Right ventricle myocardium superior (tissue), 1 donor: ENCODE results near the gene ELMO2. TPM values are rescaled to one million over a fixed set of nuclear protein-coding genes. Genes with fewer than 3 reads are reported as not detected.

Source experiments
- ATAC-seq: fragments of 200-7000 bp; cut with Tn5 transposase; one replicate; pipeline ENCODE4 v1.9.1; 2020; ENCODE audit warnings: mild to moderate bottlenecking; ENCODE audit not compliant: poor library complexity
- DNase-seq: peaks from one replicate; pipeline ENCODE4 v3.0.0-alpha.2; 2020
- intact Hi-C: fragments of 100-400 bp; cut with DNase I; formaldehyde crosslinking; loops from one replicate; pipeline ENCODE4 v1.11.2; 2022
- total RNA-seq: library from RNA; stranded (reverse); fragmentation: NEBNext Ultra II Directional; extraction: Animal tissue kit (Norgen Biotek cat#: 25700); gene quantifications from one replicate; pipeline ENCODE4 v1.2.1, GENCODE V29; 2021
- donor health status: DM: no; HTN: yes; CAD: no; lungs with severe emphysema.

Gene ELMO2
- total RNA-seq, 1 donor from 2014 or later: 33.9 TPM

GRCh38 chr20:46375771-46376170 is 30.6 kb downstream of the ELMO2 start:
- intact Hi-C loops: no loop called here
- no peak for ATAC-seq

DNA sequence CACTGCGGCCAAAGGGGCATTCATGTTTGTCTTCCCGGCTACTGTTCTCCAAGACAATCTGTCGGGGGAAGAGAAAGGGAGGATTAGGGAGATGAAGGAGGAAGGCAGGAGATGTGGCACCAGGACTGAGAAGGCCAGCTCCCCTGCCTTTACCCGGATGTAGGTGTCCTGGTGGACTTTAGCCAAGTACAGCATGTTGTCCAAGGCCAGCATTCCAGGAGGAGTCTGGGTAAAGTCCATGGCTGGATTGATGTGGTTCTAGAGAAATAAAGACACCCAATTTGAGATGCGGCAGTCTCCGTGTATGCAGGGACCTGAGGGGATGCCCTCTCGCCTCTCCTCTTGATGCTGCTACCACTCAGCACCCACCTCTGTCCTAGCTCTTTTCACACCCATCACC is 32.0 kb downstream of the ELMO2 start:
- no peak for ATAC-seq
- no peak for DNase-seq
- intact Hi-C loops: no loop called here

More at GRCh38 chr20:46375771-46376170, 30.6 kb downstream of the ELMO2 start:
- no peak for DNase-seq

DNA sequence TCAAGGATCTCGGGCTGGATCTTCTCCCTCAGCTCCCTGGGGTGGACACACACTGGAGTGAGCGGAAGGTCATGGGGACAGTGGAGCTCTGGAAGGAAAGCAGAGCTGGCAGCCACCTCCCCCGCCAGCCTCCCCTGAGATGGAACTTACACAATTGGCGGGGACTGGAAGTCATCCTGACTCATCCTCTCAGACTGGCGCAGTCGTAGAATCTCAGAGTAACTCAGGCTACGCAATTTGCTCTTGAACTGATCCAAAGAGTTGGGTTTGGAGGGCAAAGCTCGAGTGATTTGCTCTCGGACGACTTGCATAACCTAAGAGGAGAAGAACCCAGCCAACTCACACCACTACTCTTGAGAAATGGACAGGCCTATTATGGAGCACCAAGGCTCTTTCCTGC is 34.8 kb downstream of the ELMO2 start:
- no peak for DNase-seq
- no peak for ATAC-seq
- intact Hi-C loops: no loop called here

DNA sequence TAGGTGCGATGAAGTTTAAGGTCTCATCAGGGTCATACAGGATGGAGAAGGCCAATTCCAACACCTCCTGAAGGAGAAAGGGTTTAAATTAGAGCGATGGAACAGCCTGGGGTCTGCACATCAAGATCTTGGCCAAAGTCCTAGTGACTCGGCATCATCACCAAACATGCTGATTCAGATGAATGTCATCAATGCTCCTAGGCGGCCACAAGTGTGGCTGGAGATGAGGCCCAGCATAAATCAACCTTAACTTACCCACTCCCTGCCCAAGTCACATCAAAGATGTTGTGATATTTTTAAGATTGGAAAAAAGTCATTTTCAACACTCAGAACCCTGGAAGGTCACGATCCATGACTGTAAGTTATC is 37.5 kb downstream of the ELMO2 start:
- DNase-seq (no peak), ATAC-seq (no peak)
- intact Hi-C loops: no loop called here

- no peak for ATAC-seq
- no peak for DNase-seq
- intact Hi-C loops: no loop called here
These were observed 38.2 kb downstream of the ELMO2 start for GRCh38 chr20:46367967-46368901.

DNA sequence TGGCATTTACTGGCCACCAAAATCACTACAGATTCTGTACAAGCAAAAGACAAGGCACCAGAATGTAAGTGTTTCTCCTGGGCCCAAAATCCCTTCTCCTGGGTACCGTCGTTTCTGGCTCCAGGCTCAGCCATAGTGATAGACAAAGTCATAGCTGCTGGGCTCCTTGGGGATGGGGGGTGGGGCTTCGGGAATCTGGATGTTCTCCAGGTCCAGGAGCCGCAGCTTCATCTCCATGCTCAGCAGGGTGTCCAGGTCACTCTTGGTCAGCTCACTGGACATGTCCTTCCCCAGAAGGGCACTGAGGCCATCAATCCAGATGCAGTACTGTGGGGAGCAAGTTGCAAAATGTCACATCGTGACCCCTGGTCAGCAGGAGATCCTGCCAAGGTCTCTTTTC is 39.2 kb downstream of the ELMO2 start:
- ATAC-seq (no peak), DNase-seq (no peak)
- intact Hi-C loops: no loop called here

DNA sequence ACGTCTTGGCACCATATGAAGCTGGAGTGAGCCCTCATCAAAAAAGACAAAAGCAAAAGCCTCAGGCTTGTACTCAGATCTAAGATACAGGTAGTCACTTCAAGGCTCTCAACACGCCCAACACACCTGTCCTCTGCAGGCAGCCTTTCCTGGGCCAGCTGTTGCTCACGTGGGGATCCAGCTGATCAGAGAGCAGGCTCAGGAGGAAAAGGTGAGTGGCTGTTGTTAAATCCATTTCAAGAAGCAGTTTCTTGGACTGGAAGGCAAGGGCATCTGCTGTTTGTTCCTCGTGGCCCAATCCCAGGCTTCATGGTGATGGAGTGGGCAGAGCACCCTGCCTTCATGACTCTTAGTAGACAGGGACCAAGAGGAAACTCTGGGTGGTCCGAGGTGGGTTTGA is 39.6 kb downstream of the ELMO2 start:
- ATAC-seq: no peak
- intact Hi-C loops: no loop called here
- no peak for DNase-seq

DNA sequence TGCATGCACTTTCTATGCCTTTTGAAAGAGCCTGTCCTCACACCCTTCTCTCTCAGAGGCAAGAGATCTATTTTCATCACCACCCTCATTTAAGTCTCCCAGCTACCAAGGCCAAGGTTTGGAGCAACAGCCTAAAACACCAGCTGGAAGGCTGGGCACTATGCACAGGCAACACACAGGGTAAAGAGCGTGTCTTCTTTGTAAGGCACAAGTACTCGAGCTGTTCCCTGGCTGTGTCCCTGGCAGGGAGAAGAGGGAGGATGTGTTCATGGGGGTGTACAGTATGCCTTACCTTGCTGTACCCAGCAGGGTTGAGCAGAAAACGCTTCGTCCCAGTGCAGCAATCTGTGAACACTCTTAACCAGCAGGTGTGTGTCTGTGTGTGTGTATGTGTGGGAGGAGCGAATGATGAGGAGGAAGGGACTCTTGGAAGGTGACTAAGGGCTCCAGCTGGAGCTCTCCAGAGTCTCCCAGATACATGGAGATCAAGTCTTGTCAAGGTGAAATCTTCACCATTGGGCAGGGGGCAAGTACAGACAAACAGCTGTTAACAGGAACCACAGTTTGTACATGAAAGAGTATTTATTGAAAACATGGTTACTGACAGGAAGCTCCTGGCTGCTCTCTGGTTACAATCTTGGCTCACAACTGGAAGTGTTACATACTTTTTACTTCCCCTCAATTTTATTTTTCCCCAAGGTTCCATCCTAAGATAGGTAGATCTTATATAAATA is 40.8 kb downstream of the ELMO2 start:
- no peak for DNase-seq

GRCh38 chr20:46364670-46365486 is 41.5 kb downstream of the ELMO2 start:
- intact Hi-C loops: no loop called here
- DNase-seq (no peak), ATAC-seq (no peak)

More for the DNA sequence above, 40.8 kb downstream of the ELMO2 start:
- no peak for ATAC-seq
- intact Hi-C loops: no loop called here

GRCh38 chr20:46363874-46364669 is 42.3 kb downstream of the ELMO2 start:
- intact Hi-C loops: no loop called here
- peak; percentile 91 for DNase-seq
- ATAC-seq: peak; percentile 97

- intact Hi-C loops: no loop called here
These were observed 43.2 kb downstream of the ELMO2 start for GRCh38 chr20:46362921-46363867.

DNA sequence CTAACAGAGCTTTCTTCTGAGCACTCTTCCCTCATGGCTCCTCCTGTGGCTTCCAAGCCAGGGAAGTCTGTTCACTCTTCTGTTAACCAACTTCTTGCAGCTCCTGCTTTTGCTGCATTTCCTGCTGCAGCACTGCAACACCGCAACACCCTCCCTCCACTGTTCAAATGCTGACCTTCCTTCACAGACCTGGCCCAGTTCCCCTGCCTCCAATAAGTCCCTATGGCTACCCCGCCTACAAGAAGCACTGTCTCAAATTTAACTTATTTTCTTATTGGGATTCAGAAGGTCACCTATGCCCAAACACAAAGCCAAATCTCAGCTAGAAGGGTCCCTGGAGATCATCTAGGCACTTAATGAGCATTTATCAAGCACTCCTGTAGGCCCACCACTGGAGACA is 44.6 kb downstream of the ELMO2 start:
- DNase-seq: no peak

More at GRCh38 chr20:46362921-46363867, 43.2 kb downstream of the ELMO2 start:
- ATAC-seq (no peak), DNase-seq (no peak)

GRCh38 chr20:46361381-46361780 is 45.0 kb downstream of the ELMO2 start:
- no peak for ATAC-seq

More for the DNA sequence above, 44.6 kb downstream of the ELMO2 start:
- no peak for ATAC-seq
- intact Hi-C loops: no loop called here

GRCh38 chr20:46359233-46359751 is 47.1 kb downstream of the ELMO2 start:
- ATAC-seq: peak; percentile 60
- no peak for DNase-seq
- intact Hi-C loops: no loop called here

More at GRCh38 chr20:46361381-46361780, 45.0 kb downstream of the ELMO2 start:
- DNase-seq: no peak
- intact Hi-C loops: no loop called here

DNA sequence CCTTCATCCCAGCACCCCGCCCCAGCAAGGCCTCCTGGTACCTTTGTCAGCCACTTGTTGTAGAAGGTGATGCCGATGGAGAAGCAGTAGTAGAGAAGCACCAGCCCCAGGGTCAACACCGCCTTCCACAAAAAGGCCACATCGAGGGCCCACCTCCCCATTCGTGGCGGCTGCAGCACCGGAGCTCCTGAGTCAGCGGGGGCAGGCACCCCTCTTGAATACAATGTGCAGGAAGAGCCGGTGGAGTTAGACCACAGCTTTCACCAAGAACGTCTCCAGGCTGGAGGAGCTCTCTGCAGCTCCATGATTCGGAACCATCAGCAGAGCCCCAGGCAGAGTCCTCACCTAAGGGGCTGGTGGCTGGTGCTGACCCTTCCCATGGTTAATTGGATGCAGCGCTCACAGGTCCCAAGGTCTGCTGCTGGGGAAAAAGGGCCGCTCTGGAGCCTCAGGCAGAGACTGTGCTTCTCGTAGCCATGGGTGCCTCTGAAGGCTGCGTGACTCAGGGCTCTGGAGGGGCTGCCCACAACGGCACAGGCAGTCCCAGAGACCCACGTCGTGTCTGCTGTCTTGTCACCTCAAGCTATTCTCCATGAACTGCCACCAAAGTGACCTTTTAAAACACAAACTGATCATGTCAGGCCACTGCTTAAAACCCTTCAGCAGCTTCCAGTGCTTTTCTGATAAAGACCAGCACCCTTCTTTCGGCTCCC is 47.9 kb downstream of the ELMO2 start:
- intact Hi-C loops: no loop called here
- peak; percentile 25 for ATAC-seq
- DNase-seq: no peak

DNA sequence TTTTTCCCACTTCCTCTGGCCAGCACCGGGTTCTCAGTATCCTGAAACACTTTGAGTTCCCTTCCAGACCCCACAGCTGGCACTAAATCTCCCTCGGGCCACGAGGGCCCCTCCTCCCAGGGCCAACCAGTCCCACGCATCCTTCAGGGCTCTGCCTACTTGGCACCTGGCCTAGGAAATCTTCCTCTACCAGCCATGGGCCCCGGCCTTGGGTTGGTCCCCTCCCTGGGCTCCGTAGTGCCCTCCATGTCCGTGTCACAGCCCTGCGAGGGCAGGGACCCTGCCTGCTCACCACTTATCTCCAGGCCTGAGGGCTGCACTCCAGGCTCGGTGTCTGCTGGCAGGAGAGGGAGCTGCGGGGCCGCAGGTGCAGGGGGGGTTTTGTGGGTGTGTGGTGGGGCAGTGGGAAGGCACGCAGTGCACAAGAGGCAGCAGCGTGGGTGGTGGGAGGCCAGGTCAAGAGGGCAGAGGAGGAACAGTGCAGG is 49.3 kb downstream of the ELMO2 start:
- intact Hi-C loops: no loop called here
- DNase-seq (no peak), ATAC-seq (peak; percentile 48)
